GM23248 (cell line): ENCODE measurements around the gene HOTAIR. TPM values are rescaled to one million over a fixed set of nuclear protein-coding genes. Genes with fewer than 3 reads are reported as not detected.

Experiments
- DNase-seq: peaks from one replicate; pipeline ENCODE4 v3.0.0-alpha.2; 2015
- H2AFZ ChIP-seq: fragments of 200-600 bp; sonication (generic); 2 replicates; pipeline ENCODE4 v1.6.1; 2016; ENCODE audit warnings: antibody characterized with exemption
- H3F3A ChIP-seq: fragments of 200-600 bp; sonication (generic); 2 replicates; pipeline ENCODE4 v1.6.1; 2016; ENCODE audit warnings: mild to moderate bottlenecking, antibody characterized with exemption, mixed run types; ENCODE audit not compliant: insufficient read depth
- H3K27ac ChIP-seq: fragments of 200-600 bp; sonication (generic); 2 replicates; pipeline ENCODE4 v1.5.1; 2016; ENCODE audit warnings: mild to moderate bottlenecking
- H3K27me3 ChIP-seq: fragments of 200-600 bp; sonication (generic); replicated peaks from 2 replicates; pipeline ENCODE4 v1.6.1; 2016; ENCODE audit warnings: mild to moderate bottlenecking; ENCODE audit not compliant: insufficient read depth
- H3K36me3 ChIP-seq: fragments of 200-600 bp; sonication (generic); 2 replicates; pipeline ENCODE4 v1.6.1; 2016; ENCODE audit warnings: low read depth, mild to moderate bottlenecking
- H3K4me1 ChIP-seq: fragments of 200-600 bp; sonication (generic); 2 replicates; pipeline ENCODE4 v1.6.1; 2016; ENCODE audit warnings: mild to moderate bottlenecking; ENCODE audit not compliant: insufficient read depth
- H3K4me2 ChIP-seq: fragments of 200-600 bp; sonication (generic); one replicate; pipeline ENCODE4 v1.6.1; 2016; ENCODE audit warnings: mild to moderate bottlenecking; ENCODE audit not compliant: unreplicated experiment
- H3K4me3 ChIP-seq: fragments of 200-600 bp; sonication (generic); 2 replicates; pipeline ENCODE4 v1.5.1; 2016; ENCODE audit warnings: mild to moderate bottlenecking
- H3K79me2 ChIP-seq: fragments of 200-600 bp; sonication (generic); 2 replicates; pipeline ENCODE4 v1.6.1; 2016; ENCODE audit warnings: mild to moderate bottlenecking; ENCODE audit not compliant: insufficient read depth
- H3K9ac ChIP-seq: fragments of 200-600 bp; sonication (generic); 2 replicates; pipeline ENCODE4 v1.6.1; 2016; ENCODE audit warnings: mild to moderate bottlenecking
- H3K9me2 ChIP-seq: fragments of 200-600 bp; sonication (generic); 2 replicates; pipeline ENCODE4 v1.6.1; 2016; ENCODE audit warnings: mixed run types, mild to moderate bottlenecking, moderate library complexity; ENCODE audit not compliant: insufficient read depth
- H3K9me3 ChIP-seq: fragments of 200-600 bp; sonication (generic); one replicate; pipeline ENCODE4 v1.6.1; 2017; ENCODE audit warnings: low read depth
- H4K20me1 ChIP-seq: fragments of 200-600 bp; sonication (generic); 2 replicates; pipeline ENCODE4 v1.6.0; 2016; ENCODE audit not compliant: insufficient read depth
- EZH2 ChIP-seq: fragments of 200-600 bp; sonication (generic); IDR thresholded peaks from 2 replicates; pipeline ENCODE4 v1.6.1; 2018; ENCODE audit warnings: antibody characterized with exemption, mild to moderate bottlenecking; ENCODE audit not compliant: insufficient read depth, poor library complexity, severe bottlenecking
- EZH2phosphoT487 ChIP-seq: fragments of 200-600 bp; sonication (generic); IDR thresholded peaks from 2 replicates; pipeline ENCODE4 v1.6.1; 2018; ENCODE audit warnings: antibody characterized with exemption, moderate library complexity, mild to moderate bottlenecking, low read depth; ENCODE audit not compliant: insufficient read depth
- WGBS, 2 experiments: methylation state at CpG; one replicate each; pipeline ENCODE4 v1.1.6; 2015 to 2017; ENCODE audit warnings: low lambda C conversion rate in 2 of 2, low coverage in 1 of 2; ENCODE audit errors: missing lambda C conversion rate in 2 of 2; 5-methylcytosine and 5-hydroxymethylcytosine counted together
- in situ Hi-C: fragments of 300-500 bp; cut with MboI; formaldehyde crosslinking; loops from 2 replicates; pipeline ENCODE4 v1.15.0; 2020
- polyA plus RNA-seq: library from polyadenylated mRNA; unstranded; fragments of >200 nt; fragmentation: Nextera tagmentation; extraction: Ambion mirVana; gene quantifications from 2 replicates; pipeline ENCODE4 v1.2.1, GENCODE V29; 2016
- total RNA-seq: library from RNA; depleted of rRNA; stranded (reverse); fragments of >200 nt; shearing (Covaris generic); gene quantifications from 2 replicates; pipeline ENCODE4 v1.2.3, GENCODE V29; 2014

HOTAIR gene
- total and polyA plus RNA-seq, 2 experiments from 2014 or later, result not detected

DNA sequence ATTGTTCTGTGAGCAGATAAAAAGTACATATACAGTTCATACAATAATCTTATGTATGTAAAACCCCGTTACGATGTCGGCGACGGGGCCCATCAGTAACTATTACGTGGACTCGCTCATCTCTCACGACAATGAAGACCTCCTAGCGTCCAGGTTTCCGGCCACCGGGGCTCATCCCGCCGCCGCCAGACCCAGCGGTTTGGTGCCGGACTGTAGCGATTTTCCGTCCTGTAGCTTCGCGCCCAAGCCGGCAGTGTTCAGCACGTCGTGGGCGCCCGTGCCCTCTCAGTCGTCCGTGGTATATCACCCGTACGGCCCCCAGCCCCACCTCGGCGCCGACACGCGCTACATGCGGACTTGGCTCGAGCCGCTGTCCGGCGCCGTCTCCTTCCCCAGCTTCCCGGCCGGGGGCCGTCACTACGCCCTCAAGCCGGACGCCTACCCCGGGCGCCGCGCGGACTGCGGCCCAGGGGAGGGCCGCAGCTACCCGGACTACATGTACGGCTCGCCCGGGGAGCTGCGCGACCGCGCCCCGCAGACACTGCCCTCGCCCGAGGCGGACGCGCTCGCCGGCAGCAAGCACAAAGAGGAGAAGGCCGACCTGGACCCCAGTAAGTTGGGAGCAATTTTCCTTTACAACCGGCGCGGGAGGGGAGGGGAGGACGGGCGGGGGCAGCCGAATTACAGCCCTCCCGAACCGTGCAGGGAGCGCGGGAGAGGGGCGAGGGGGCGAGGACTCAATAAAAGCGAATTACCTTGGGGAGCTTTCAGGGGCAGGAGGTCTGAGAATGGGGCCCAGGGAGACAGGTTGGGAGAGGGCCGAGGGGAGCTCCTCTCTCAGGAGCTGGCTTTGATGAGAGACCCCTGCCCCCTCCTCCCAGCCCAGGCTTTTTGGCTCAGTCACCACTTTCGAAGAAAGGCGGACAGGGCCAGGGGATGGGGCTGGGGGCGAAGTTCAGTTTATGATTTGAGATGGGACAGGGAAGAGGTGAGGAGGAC, 25.7 kb upstream of the HOTAIR start, which contains the start of gene HOXC9:
Gene HOXC9, plus strand, starts transcription at position 46 of the 999 bp plus-strand sequence. Its CDS starts 28 bp downstream, at position 74.
- H3K36me3 ChIP-seq, result no peaks in the 10 kb centered on the region
- H3K9me3 ChIP-seq, result no peaks in the 10 kb centered on the region
- no peaks in the 10 kb centered on the region for H3K27me3 ChIP-seq
- H3K9me2 ChIP-seq, result no peaks in the 10 kb centered on the region
- H3K4me2 ChIP-seq, result peak within 1 kb of the TSS; percentile 98
- H3K27ac ChIP-seq, result peak within 1 kb of the TSS; percentile 58
- peak; percentile 74 for DNase-seq
- H3K79me2 ChIP-seq, result peaks cover 9% of the 10 kb centered on the region; the same call in 1 of the 2 replicates
- H3K9ac ChIP-seq, result peak within 1 kb of the TSS; percentile 98
- peaks cover 3% of the 10 kb centered on the region; the same call in 1 of the 2 replicates for H3K4me1 ChIP-seq
- H3F3A ChIP-seq, result no peaks in the 10 kb centered on the region
- TF ChIP-seq EZH2phosphoT487 (no peak), EZH2 (no peak)
- peak within 1 kb of the TSS; percentile 96 for H3K4me3 ChIP-seq
- peak within 1 kb of the TSS; percentile 100 for H2AFZ ChIP-seq
- H4K20me1 ChIP-seq, result no peaks in the 10 kb centered on the region
- in situ Hi-C loops, result no loop called here
- 6 to 7% methylated on average over 66 to 87 of the region's 87 CpGs for WGBS, 2 experiments

- H3K27me3 ChIP-seq, result peaks cover 5% of the 10 kb centered on the region
- peaks cover 3% of the 10 kb centered on the region; the same call in 1 of the 2 replicates for H3K4me1 ChIP-seq
- DNase-seq, result peak; percentile 93
- H3K27ac ChIP-seq, result peak overlapping the region; percentile 58
- TF ChIP-seq EZH2phosphoT487 (no peak), EZH2 (no peak)
- in situ Hi-C loops, result no loop called here
- no peaks in the 10 kb centered on the region for H3K9me3 ChIP-seq
- no peaks in the 10 kb centered on the region for H3F3A ChIP-seq
- peak overlapping the region; percentile 98 for H3K4me2 ChIP-seq
- 1 to 2% methylated on average over 32 to 35 of the region's 35 CpGs for WGBS, 2 experiments
- no peaks in the 10 kb centered on the region for H3K36me3 ChIP-seq
- peak overlapping the region; percentile 96 for H3K4me3 ChIP-seq
- no peaks in the 10 kb centered on the region for H4K20me1 ChIP-seq
- H3K9ac ChIP-seq, result peak overlapping the region; percentile 98
- H3K9me2 ChIP-seq, result no peaks in the 10 kb centered on the region
- peak overlapping the region; percentile 100 for H2AFZ ChIP-seq
- H3K79me2 ChIP-seq, result peaks cover 9% of the 10 kb centered on the region; the same call in 1 of the 2 replicates
Measured at GRCh38 chr12:53999559-54000115, 24.9 kb upstream of the HOTAIR start.

DNA sequence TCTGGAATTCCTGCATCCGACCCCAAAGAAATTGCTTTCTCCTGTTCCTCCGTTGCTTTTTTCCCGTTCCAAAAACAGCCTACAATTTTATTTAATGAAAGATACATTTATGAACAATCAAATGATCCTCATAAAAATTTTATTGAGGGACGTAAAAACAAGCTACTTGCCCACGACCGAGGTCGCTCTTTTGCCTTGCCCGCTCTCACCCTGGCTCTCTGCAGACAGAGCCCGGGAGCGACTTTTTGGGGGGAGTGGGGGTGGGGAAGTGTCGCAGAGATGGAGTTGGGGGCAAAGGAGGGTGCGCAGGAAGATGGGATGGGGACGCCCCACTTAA, 24.1 kb upstream of the HOTAIR start:
- no peak for DNase-seq
- Histone ChIP-seq H3F3A (no peaks in the 10 kb centered on the region), H3K9me2 (no peaks in the 10 kb centered on the region), H2AFZ (peak overlapping the region; percentile 100; the same call in 1 of the 2 replicates), H3K4me1 (peaks cover 3% of the 10 kb centered on the region; the same call in 1 of the 2 replicates), H3K9me3 (no peaks in the 10 kb centered on the region), H4K20me1 (no peaks in the 10 kb centered on the region), H3K27me3 (peaks cover 10% of the 10 kb centered on the region), H3K36me3 (no peaks in the 10 kb centered on the region), H3K9ac (peak overlapping the region; percentile 98; the same call in 1 of the 2 replicates), H3K27ac (no peak overlapping the region), H3K4me2 (peak overlapping the region; percentile 57), H3K79me2 (peaks cover 9% of the 10 kb centered on the region; the same call in 1 of the 2 replicates), H3K4me3 (peak overlapping the region; percentile 96)
- WGBS, 2 experiments, result 43 to 49% methylated on average over 11 to 13 of the region's 13 CpGs
- in situ Hi-C loops, result no loop called here
- no peak for TF ChIP-seq EZH2phosphoT487
- no peak for TF ChIP-seq EZH2

DNA sequence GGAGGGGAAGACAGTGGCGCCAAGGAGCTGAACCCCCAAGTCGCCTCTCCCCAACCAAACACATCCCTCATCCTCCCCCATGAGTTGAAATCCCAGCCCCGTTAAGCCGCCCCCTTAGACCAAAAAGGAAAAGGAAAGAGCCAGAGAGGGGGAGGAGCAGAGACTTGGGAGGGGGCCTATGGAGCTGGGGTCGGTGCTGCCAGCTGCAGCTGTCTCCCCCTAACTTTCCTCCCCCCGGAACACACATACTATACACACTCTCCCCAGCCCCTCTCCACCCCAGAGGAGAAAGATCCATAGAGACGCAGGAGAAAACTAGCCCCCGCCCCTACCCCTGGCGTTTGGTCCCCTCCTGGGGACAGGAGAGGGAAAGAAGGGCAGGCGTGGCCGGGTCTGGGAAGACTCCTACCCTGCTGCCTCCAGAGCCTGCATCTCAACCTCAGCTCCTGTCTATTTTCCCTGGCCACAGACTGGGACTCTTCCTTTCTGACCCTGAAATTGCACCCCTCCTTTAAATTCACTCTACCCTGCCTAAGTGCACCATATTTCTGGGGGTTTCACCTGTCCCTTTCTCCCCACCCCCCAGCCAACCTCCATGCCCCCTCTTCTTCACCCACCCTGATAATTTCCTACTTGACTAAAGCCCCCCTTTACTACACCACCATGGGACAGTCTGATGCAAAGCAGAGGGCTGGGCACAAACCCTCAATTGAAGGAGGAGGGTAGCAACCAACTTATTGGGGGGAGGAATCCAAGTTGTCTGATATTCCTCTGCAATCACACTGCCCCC, 23.6 kb upstream of the HOTAIR start:
- Histone ChIP-seq H3K36me3 (no peaks in the 10 kb centered on the region), H3K79me2 (peaks cover 9% of the 10 kb centered on the region; the same call in 1 of the 2 replicates), H3K27ac (no peak overlapping the region), H3K4me2 (no peak overlapping the region), H3K9me2 (no peaks in the 10 kb centered on the region), H3F3A (no peaks in the 10 kb centered on the region), H4K20me1 (no peaks in the 10 kb centered on the region), H3K4me3 (no peak overlapping the region; the same call in 1 of the 2 replicates), H3K9me3 (no peaks in the 10 kb centered on the region), H3K4me1 (peaks cover 3% of the 10 kb centered on the region; the same call in 1 of the 2 replicates), H2AFZ (no peak overlapping the region), H3K9ac (no peak overlapping the region), H3K27me3 (peaks cover 16% of the 10 kb centered on the region)
- in situ Hi-C loops, result no loop called here
- no peak for DNase-seq
- TF ChIP-seq EZH2 (no peak), EZH2phosphoT487 (no peak)
- WGBS, 2 experiments, result 87 to 89% methylated on average over 7 to 11 of the region's 11 CpGs
